ENCODE data around the gene SIRPA. TPM values are rescaled to one million over a fixed set of nuclear protein-coding genes. Genes with fewer than 3 reads are reported as not detected.
"Not testable (repeated sequence)": the region's sequence is repeated elsewhere in the genome, so short reads cannot be mapped to it uniquely, and the experiment has no call there.

Gene SIRPA
- total and polyA plus RNA-seq, 2 of the 8 experiments (the other 6 are each of a cell fraction or from before 2014, with no cell fraction given): 3.9 to 4.3 TPM

DNA sequence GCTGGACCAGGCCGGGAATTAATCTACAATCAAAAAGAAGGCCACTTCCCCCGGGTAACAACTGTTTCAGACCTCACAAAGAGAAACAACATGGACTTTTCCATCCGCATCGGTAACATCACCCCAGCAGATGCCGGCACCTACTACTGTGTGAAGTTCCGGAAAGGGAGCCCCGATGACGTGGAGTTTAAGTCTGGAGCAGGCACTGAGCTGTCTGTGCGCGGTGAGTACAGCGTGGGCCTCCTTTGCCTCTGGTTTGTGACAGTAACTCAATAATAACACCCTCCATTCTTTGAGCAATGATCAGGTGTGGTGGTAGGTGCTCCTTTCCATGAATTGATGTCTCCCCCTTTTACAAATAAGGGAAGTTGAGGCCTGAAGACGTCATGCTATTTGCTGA is 20.0 kb downstream of the SIRPA start:
- H2BK20ac ChIP-seq (ENCODE audit: low read length); H3K56ac ChIP-seq (replicated peaks; ENCODE audit: insufficient read length, low read depth, low read length); H4K8ac ChIP-seq (ENCODE audit: extremely low read depth, insufficient read depth, low read length); H3K79me1 ChIP-seq (ENCODE audit: low read depth, low read length); H3K79me2 ChIP-seq (ENCODE audit: control insufficient read depth in 1 of 2, insufficient read depth in 2 of 2, low read length in 2 of 2); H3K4me3 ChIP-seq (ENCODE audit: extremely low read depth in 1 of 4, insufficient read depth in 2 of 4, low read depth in 3 of 4, low read length in 4 of 4); H3K18ac ChIP-seq (ENCODE audit: extremely low read depth, low read length); H2BK120ac ChIP-seq (replicated peaks; ENCODE audit: low read depth, low read length); H3K23ac ChIP-seq (ENCODE audit: insufficient read length); POLR2A ChIA-PET (ENCODE audit: partially characterized antibody); H2AK5ac ChIP-seq (ENCODE audit: low read depth, low read length); H3K4me2 ChIP-seq (ENCODE audit: insufficient read depth in 1 of 2, low read depth in 2 of 2, low read length in 2 of 2); CTCF ChIA-PET (ENCODE audit: partially characterized antibody); H3K9me3 ChIP-seq (ENCODE audit: insufficient read depth in 2 of 2, low read depth in 1 of 2, low read length in 1 of 2); H3K4ac ChIP-seq (replicated peaks; ENCODE audit: insufficient read length, low read depth, low read length); H4K5ac ChIP-seq (ENCODE audit: insufficient read length, low read depth, low read length); H2AFZ ChIP-seq (ENCODE audit: low read length); H2BK15ac ChIP-seq (ENCODE audit: low read length); H3K9ac ChIP-seq (replicated peaks in 1 of 4; ENCODE audit: extremely low read depth in 1 of 4, low read depth in 3 of 4, low read length in 3 of 4); FAIRE-seq; H3K14ac ChIP-seq (ENCODE audit: insufficient read length); H2BK5ac ChIP-seq (ENCODE audit: low read depth, low read length); H3K23me2 ChIP-seq (ENCODE audit: low read depth, low read length); H3K27me3 ChIP-seq (replicated peaks in 1 of 4; ENCODE audit: control insufficient read depth in 3 of 4, extremely low read depth in 1 of 4, insufficient read depth in 3 of 4, low read length in 3 of 4); H3K36me3 ChIP-seq (ENCODE audit: control insufficient read depth in 2 of 4, insufficient read depth in 4 of 4, low read length in 3 of 4); H3K27ac ChIP-seq (ENCODE audit: low read depth, low read length); H4K91ac ChIP-seq (replicated peaks; ENCODE audit: insufficient read length, low read length); H3K4me1 ChIP-seq (replicated peaks in 1 of 4; ENCODE audit: control insufficient read depth in 3 of 4, insufficient read depth in 4 of 4, low read length in 3 of 4); H4K20me1 ChIP-seq (replicated peaks in 1 of 2; ENCODE audit: control insufficient read depth in 1 of 2, insufficient read depth in 2 of 2, low read length in 2 of 2); DNase-seq (ENCODE audit: low read depth in 1 of 2, low spot score in 2 of 2); H2BK12ac ChIP-seq (ENCODE audit: low read depth, low read length): not testable (repeated sequence)
- 87% methylated on average over 12 of the region's 12 CpGs; no CpG with 5 or more reads in 1 of the 2 experiments for WGBS, 2 experiments (ENCODE audit: extremely low coverage in 1 of 2, insufficient coverage in 1 of 2, insufficient read length in 1 of 2, insufficient replicate concordance in 2 of 2, low coverage in 1 of 2, low lambda C conversion rate in 2 of 2, missing lambda C conversion rate in 1 of 2)
